HepG2 (cell line): ENCODE measurements around the gene TAS1R1. TPM values are rescaled to one million over a fixed set of nuclear protein-coding genes. Genes with fewer than 3 reads are reported as not detected.
A peak's percentile ranks its signal among the peaks of the same experiment; 100 is the strongest.

ENCODE experiments used
- CCAR2 ChIP-seq: fragments of 200-400 bp; formaldehyde crosslinking; optimal IDR thresholded peaks from 2 replicates; pipeline ENCODE3; 2018; ENCODE audit warnings: low read depth, mild to moderate bottlenecking, low read length, moderate library complexity
- CENPBD1 ChIP-seq: sonication (generic); formaldehyde crosslinking; IDR thresholded peaks from 2 replicates; pipeline ENCODE4 v1.8.0; 2022; ENCODE audit warnings: missing genetic modification reagents, low read depth, mild to moderate bottlenecking, borderline replicate concordance
- EP300 ChIP-seq, 3 experiments: sonication (generic) in 1 of 3; formaldehyde crosslinking in 1 of 3; IDR thresholded peaks; 2 replicates each; pipeline versions ENCODE4 v1.5.1 to v1.6.1; 2011 to 2020; ENCODE audit warnings: low read depth in 2 of 3, low read length in 2 of 3, borderline replicate concordance in 1 of 3, improper control_type of control experiment in 1 of 3, mild to moderate bottlenecking in 1 of 3, missing genetic modification reagents in 1 of 3, moderate library complexity in 1 of 3
- GATAD2A ChIP-seq: IDR thresholded peaks from 2 replicates; pipeline ENCODE4 v1.6.1; 2016
- IRF9 ChIP-seq: sonication (generic); formaldehyde crosslinking; IDR thresholded peaks from 2 replicates; pipeline ENCODE4 v1.8.0; 2022; ENCODE audit warnings: missing genetic modification reagents, mild to moderate bottlenecking, borderline replicate concordance
- KLF12 ChIP-seq: sonication (generic); formaldehyde crosslinking; IDR thresholded peaks from 2 replicates; pipeline ENCODE4 v1.4.0; 2020; ENCODE audit warnings: missing genetic modification reagents, borderline replicate concordance
- NFE2L2 ChIP-seq: fragments of 150-350 bp; IDR thresholded peaks from 2 replicates; pipeline ENCODE4 v1.6.1; 2014; ENCODE audit warnings: low read length
- PAWR ChIP-seq: sonication (generic); formaldehyde crosslinking; IDR thresholded peaks from 2 replicates; pipeline ENCODE4 v1.4.0; 2020; ENCODE audit warnings: missing genetic modification reagents, mild to moderate bottlenecking, borderline replicate concordance
- PHF21A ChIP-seq: sonication (generic); formaldehyde crosslinking; IDR thresholded peaks from 2 replicates; pipeline ENCODE4 v1.5.0; 2020; ENCODE audit warnings: mild to moderate bottlenecking, missing genetic modification reagents
- RBM39 ChIP-seq: fragments of 200-400 bp; formaldehyde crosslinking; IDR thresholded peaks from one replicate; pipeline ENCODE4 v1.6.1; 2018; ENCODE audit warnings: antibody characterized with exemption, mild to moderate bottlenecking, low read depth, low read length; ENCODE audit not compliant: poor library complexity, severe bottlenecking
- RFXAP ChIP-seq: sonication (generic); formaldehyde crosslinking; IDR thresholded peaks from 2 replicates; pipeline ENCODE4 v1.4.0; 2020; ENCODE audit warnings: missing genetic modification reagents, borderline replicate concordance
- ZBTB38 ChIP-seq: sonication (generic); formaldehyde crosslinking; IDR thresholded peaks from 2 replicates; pipeline ENCODE4 v1.5.1; 2020; ENCODE audit warnings: mild to moderate bottlenecking, missing genetic modification reagents
- ZEB1 ChIP-seq: IDR thresholded peaks from 2 replicates; pipeline ENCODE4 v1.6.1; 2012; ENCODE audit warnings: mild to moderate bottlenecking, low read depth, inconsistent platforms; ENCODE audit not compliant: insufficient replicate concordance
- ZKSCAN8 ChIP-seq: IDR thresholded peaks from 2 replicates; pipeline ENCODE4 v1.6.1; 2016; ENCODE audit warnings: borderline replicate concordance, missing genetic modification reagents, missing compliant biosample characterization
- ZNF205 ChIP-seq: IDR thresholded peaks from 2 replicates; pipeline ENCODE4 v1.6.1; 2018; ENCODE audit warnings: missing biosample characterization, missing genetic modification reagents
- ZNF484 ChIP-seq: sonication (generic); formaldehyde crosslinking; IDR thresholded peaks from 2 replicates; pipeline ENCODE4 v1.5.1; 2020; ENCODE audit warnings: mild to moderate bottlenecking, low read depth, missing genetic modification reagents, borderline replicate concordance
- ZNF589 ChIP-seq: sonication (generic); formaldehyde crosslinking; conservative IDR thresholded peaks from 2 replicates; pipeline ENCODE4 v1.8.0; 2022; ENCODE audit warnings: mild to moderate bottlenecking, moderate library complexity, missing genetic modification reagents
- ZNF615 ChIP-seq: sonication (generic); formaldehyde crosslinking; IDR thresholded peaks from 2 replicates; pipeline ENCODE4 v1.5.0; 2020; ENCODE audit warnings: mild to moderate bottlenecking, missing genetic modification reagents, borderline replicate concordance
- ZNF709 ChIP-seq: sonication (generic); formaldehyde crosslinking; IDR thresholded peaks from 2 replicates; pipeline ENCODE4 v1.5.0; 2020; ENCODE audit warnings: mild to moderate bottlenecking, missing genetic modification reagents
- ZNF790 ChIP-seq: sonication (generic); formaldehyde crosslinking; IDR thresholded peaks from 2 replicates; pipeline ENCODE4 v1.8.0; 2022; ENCODE audit warnings: missing genetic modification reagents, mild to moderate bottlenecking, borderline replicate concordance
- polyA plus RNA-seq, 8 experiments: library from polyadenylated mRNA; depleted of rRNA in 3 of 8; stranded (reverse) in 7 of 8; unstranded in 1 of 8; fragments of >200 nt; fragmentation: Illumina TruSeq in 4 of 8; extraction: Trizol in 4 of 8; gene quantifications; 2 replicates each; pipeline versions ENCODE4 v1.2.1 to v1.2.3, GENCODE V29; 2011 to 2016; ENCODE audit warnings: low read depth in 4 of 8, missing spikeins in 1 of 8, mixed read lengths in 1 of 8; ENCODE audit not compliant: insufficient read depth in 1 of 8
- total RNA-seq, 5 experiments: library from RNA; depleted of rRNA; stranded (reverse); fragments of >200 nt; fragmentation: Illumina TruSeq; extraction: Trizol; gene quantifications; 2 replicates each; pipeline ENCODE4 v1.2.3, GENCODE V29; 2016; ENCODE audit warnings: low read depth in 1 of 5
- TF ChIP-seq, protein P1 (sequence below): sonication (generic); formaldehyde crosslinking; IDR thresholded peaks from 2 replicates; pipeline ENCODE4 v1.4.0; 2020; ENCODE audit warnings: missing genetic modification reagents
- TF ChIP-seq, protein P2 (sequence below): sonication (generic); formaldehyde crosslinking; IDR thresholded peaks from 2 replicates; pipeline ENCODE4 v1.5.0; 2020; ENCODE audit warnings: mild to moderate bottlenecking, missing genetic modification reagents, borderline replicate concordance

Gene TAS1R1
- total and polyA plus RNA-seq, 2 of the 13 experiments (the other 11 are each of a cell fraction or from before 2014, with no cell fraction given): 1.4 to 1.6 TPM

GRCh38 chr1:6601049-6601922 lies 46.2 kb downstream of the TAS1R1 start (continued):
- TF ChIP-seq PHF21A (peak; percentile 61; the same call in 1 of the 2 replicates), ZNF615 (no peak), ZNF484 (no peak), ZBTB38 (no peak), ZNF790 (CRISPR knock-in tag) (peak; percentile 71; the same call in 1 of the 2 replicates), ZNF205 (CRISPR knock-in tag) (no peak), KLF12 (CRISPR knock-in tag) (no peak), PAWR (CRISPR knock-in tag) (no peak), GATAD2A (0 out of 2 replicates have a peak, but pooled peaks have one; percentile 19), EP300 (IDR thresholded peaks at IDR 0.05; ENCODE audit: low read depth in 2 of 2, low read length in 2 of 2) (peak in 1 of 2 experiments; percentile 28; a peak in 1 of 4 replicates), EP300 (CRISPR knock-in tag; IDR thresholded peaks at IDR 0.05; ENCODE audit: borderline replicate concordance) (no peak), ZNF709 (CRISPR knock-in tag) (peak; percentile 36; the same call in 1 of the 2 replicates), CENPBD1 (CRISPR knock-in tag) (no peak), ZEB1 (no peak), ZNF589 (CRISPR knock-in tag) (0 out of 2 replicates have a peak, but pooled peaks have one; percentile 38), RBM39 (no peak), NFE2L2 (peak; percentile 84), RFXAP (no peak), ZKSCAN8 (CRISPR knock-in tag) (no peak), IRF9 (CRISPR knock-in tag) (0 out of 2 replicates have a peak, but pooled peaks have one; percentile 15), CCAR2 (no peak)
- TF ChIP-seq, protein P1, sequence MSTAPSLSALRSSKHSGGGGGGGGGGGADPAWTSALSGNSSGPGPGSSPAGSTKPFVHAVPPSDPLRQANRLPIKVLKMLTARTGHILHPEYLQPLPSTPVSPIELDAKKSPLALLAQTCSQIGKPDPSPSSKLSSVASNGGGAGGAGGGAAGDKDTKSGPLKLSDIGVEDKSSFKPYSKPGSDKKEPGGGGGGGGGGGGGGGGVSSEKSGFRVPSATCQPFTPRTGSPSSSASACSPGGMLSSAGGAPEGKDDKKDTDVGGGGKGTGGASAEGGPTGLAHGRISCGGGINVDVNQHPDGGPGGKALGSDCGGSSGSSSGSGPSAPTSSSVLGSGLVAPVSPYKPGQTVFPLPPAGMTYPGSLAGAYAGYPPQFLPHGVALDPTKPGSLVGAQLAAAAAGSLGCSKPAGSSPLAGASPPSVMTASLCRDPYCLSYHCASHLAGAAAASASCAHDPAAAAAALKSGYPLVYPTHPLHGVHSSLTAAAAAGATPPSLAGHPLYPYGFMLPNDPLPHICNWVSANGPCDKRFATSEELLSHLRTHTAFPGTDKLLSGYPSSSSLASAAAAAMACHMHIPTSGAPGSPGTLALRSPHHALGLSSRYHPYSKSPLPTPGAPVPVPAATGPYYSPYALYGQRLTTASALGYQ: no peak
- TF ChIP-seq, protein P2, sequence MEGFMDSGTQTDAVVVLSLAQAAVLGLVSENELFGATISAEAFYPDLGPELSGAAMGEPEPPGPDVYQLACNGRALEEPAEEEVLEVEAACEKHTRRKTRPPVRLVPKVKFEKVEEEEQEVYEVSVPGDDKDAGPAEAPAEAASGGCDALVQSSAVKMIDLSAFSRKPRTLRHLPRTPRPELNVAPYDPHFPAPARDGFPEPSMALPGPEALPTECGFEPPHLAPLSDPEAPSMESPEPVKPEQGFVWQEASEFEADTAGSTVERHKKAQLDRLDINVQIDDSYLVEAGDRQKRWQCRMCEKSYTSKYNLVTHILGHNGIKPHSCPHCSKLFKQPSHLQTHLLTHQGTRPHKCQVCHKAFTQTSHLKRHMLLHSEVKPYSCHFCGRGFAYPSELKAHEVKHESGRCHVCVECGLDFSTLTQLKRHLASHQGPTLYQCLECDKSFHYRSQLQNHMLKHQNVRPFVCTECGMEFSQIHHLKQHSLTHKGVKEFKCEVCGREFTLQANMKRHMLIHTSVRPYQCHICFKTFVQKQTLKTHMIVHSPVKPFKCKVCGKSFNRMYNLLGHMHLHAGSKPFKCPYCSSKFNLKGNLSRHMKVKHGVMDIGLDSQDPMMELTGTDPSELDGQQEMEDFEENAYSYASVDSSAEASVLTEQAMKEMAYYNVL (CRISPR knock-in tag): 0 out of 2 replicates have a peak, but pooled peaks have one; percentile 20
